Upper lobe of right lung (tissue), 1 donor: ENCODE data around the gene PIF1. TPM values are rescaled to one million over a fixed set of nuclear protein-coding genes. Genes with fewer than 3 reads are reported as not detected.

ENCODE experiments used
- ATAC-seq: fragments of 200-7000 bp; cut with Tn5 transposase; one replicate; pipeline ENCODE4 v1.9.1; 2020; ENCODE audit warnings: mild to moderate bottlenecking, moderate library complexity
- DNase-seq: peaks from one replicate; pipeline ENCODE4 v3.0.0-alpha.2; 2020
- H3K27ac ChIP-seq: fragments of 200-600 bp; one replicate; pipeline ENCODE4 v1.8.0; 2022
- H3K27me3 ChIP-seq: fragments of 200-600 bp; one replicate; pipeline ENCODE4 v1.8.0; 2022; ENCODE audit warnings: mild to moderate bottlenecking
- H3K36me3 ChIP-seq: fragments of 200-600 bp; one replicate; pipeline ENCODE4 v1.8.0; 2022
- H3K4me1 ChIP-seq: fragments of 200-600 bp; one replicate; pipeline ENCODE4 v1.8.0; 2022
- H3K4me3 ChIP-seq: fragments of 200-600 bp; one replicate; pipeline ENCODE4 v1.8.0; 2022; ENCODE audit warnings: mild to moderate bottlenecking
- H3K9me3 ChIP-seq: fragments of 200-600 bp; one replicate; pipeline ENCODE4 v1.8.0; 2022
- CTCF ChIP-seq: fragments of 200-600 bp; IDR thresholded peaks from one replicate; pipeline ENCODE4 v1.8.0; 2022; ENCODE audit warnings: antibody characterized with exemption
- intact Hi-C: fragments of 100-400 bp; cut with DNase I; formaldehyde crosslinking; loops from one replicate; pipeline ENCODE4 v1.11.0; 2022
- total RNA-seq: library from RNA; stranded (reverse); fragmentation: NEBNext Ultra II Directional; extraction: Animal tissue kit (Norgen Biotek cat#: 25700); gene quantifications from one replicate; pipeline ENCODE4 v1.2.1, GENCODE V29; 2021
- donor health status: DM: no; HTN: yes; CAD: no; lungs with severe emphysema.

Gene PIF1
- total RNA-seq, 1 donor from 2014 or later = 0.67 TPM

- intact Hi-C loops = no loop called here
- H3K4me1 ChIP-seq = peaks cover 5% of the 10 kb centered on the region
- H3K9me3 ChIP-seq = no peaks in the 10 kb centered on the region
- H3K36me3 ChIP-seq = no peaks in the 10 kb centered on the region
- DNase-seq (no peak), ATAC-seq (no peak)
- peak overlapping the region; percentile 36 for H3K27ac ChIP-seq
- TF ChIP-seq CTCF = no peak
- peaks cover 10% of the 10 kb centered on the region for H3K27me3 ChIP-seq
- H3K4me3 ChIP-seq = peak overlapping the region; percentile 52
Observed at GRCh38 chr15:64774037-64774628, 51.3 kb downstream of the PIF1 start.

GRCh38 chr15:64773606-64774005 is 51.8 kb downstream of the PIF1 start:
- H3K36me3 ChIP-seq = no peaks in the 10 kb centered on the region
- no peak for DNase-seq
- H3K4me3 ChIP-seq = no peak overlapping the region
- no peak for ATAC-seq
- H3K27me3 ChIP-seq = peaks cover 10% of the 10 kb centered on the region
- intact Hi-C loops = no loop called here
- no peak for TF ChIP-seq CTCF
- H3K4me1 ChIP-seq = peaks cover 5% of the 10 kb centered on the region
- no peak overlapping the region for H3K27ac ChIP-seq
- H3K9me3 ChIP-seq = no peaks in the 10 kb centered on the region

GRCh38 chr15:64772964-64773363 is 52.5 kb downstream of the PIF1 start:
- H3K27ac ChIP-seq = no peak overlapping the region
- no peak overlapping the region for H3K4me3 ChIP-seq
- H3K4me1 ChIP-seq = peaks cover 5% of the 10 kb centered on the region
- peaks cover 10% of the 10 kb centered on the region for H3K27me3 ChIP-seq
- no peaks in the 10 kb centered on the region for H3K36me3 ChIP-seq
- no peak for ATAC-seq
- no peaks in the 10 kb centered on the region for H3K9me3 ChIP-seq
- DNase-seq = no peak
- no peak for TF ChIP-seq CTCF
- intact Hi-C loops = no loop called here

- no peak overlapping the region for H3K4me3 ChIP-seq
- H3K4me1 ChIP-seq = peaks cover 5% of the 10 kb centered on the region
- no peak for TF ChIP-seq CTCF
- DNase-seq (no peak), ATAC-seq (no peak)
- H3K9me3 ChIP-seq = no peaks in the 10 kb centered on the region
- intact Hi-C loops = no loop called here
- H3K36me3 ChIP-seq = no peaks in the 10 kb centered on the region
- peaks cover 10% of the 10 kb centered on the region for H3K27me3 ChIP-seq
- no peak overlapping the region for H3K27ac ChIP-seq
Observed at GRCh38 chr15:64772488-64772887, 53.0 kb downstream of the PIF1 start.

GRCh38 chr15:64770626-64771025 is 54.8 kb downstream of the PIF1 start:
- H3K4me3 ChIP-seq = no peak overlapping the region
- no peak for TF ChIP-seq CTCF
- H3K9me3 ChIP-seq = no peaks in the 10 kb centered on the region
- DNase-seq (no peak), ATAC-seq (no peak)
- no peaks in the 10 kb centered on the region for H3K36me3 ChIP-seq
- H3K4me1 ChIP-seq = no peaks in the 10 kb centered on the region
- intact Hi-C loops = no loop called here
- H3K27me3 ChIP-seq = no peaks in the 10 kb centered on the region
- H3K27ac ChIP-seq = no peak overlapping the region

- H3K36me3 ChIP-seq = no peaks in the 10 kb centered on the region
- intact Hi-C loops = no loop called here
- H3K27me3 ChIP-seq = no peaks in the 10 kb centered on the region
- no peaks in the 10 kb centered on the region for H3K4me1 ChIP-seq
- H3K4me3 ChIP-seq = no peak overlapping the region
- no peak overlapping the region for H3K27ac ChIP-seq
- DNase-seq = no peak
- no peaks in the 10 kb centered on the region for H3K9me3 ChIP-seq
- no peak for TF ChIP-seq CTCF
- ATAC-seq = peak; percentile 38
Observed at GRCh38 chr15:64767203-64767602, 58.2 kb downstream of the PIF1 start.
